ENCODE data around the gene PARVB. TPM values are rescaled to one million over a fixed set of nuclear protein-coding genes. Genes with fewer than 3 reads are reported as not detected.
A peak's percentile ranks its signal among the peaks of the same experiment; 100 is the strongest.

The PARVB gene
- total RNA-seq, 2 experiments from 2014 or later, result 42.7 to 45.9 TPM

DNA sequence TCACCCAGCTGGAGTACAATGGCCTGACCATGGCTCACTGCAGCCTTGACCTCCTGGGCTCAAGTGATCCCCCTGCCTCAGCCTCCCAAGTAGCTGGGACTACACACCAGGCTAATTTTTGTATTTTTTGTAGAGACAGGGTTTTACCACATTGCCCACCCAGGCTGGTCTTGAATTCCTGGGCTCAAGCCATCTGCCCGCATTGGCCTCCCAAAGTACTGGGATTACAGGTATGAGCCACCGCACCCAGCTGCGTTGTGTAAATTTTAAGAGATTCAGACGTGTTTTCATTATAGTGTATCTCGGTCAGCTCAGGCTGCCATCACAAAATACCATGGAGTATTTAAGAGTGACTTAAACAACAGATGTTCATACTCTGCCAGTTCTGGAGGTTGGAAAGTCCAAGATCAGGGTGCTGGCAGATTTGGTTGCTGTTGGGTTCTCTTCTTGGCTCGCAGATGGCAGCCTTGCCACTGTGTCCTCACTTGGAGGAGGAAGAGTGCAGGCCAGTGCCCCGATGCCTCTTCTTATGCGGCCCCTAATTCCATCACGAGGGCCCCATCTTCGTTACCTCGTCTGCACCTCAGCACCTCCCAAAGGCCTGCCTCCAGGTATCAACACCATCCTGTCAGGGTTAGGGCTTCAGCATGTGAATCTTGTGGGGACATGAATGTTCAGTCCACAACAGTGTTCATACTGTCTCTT lies 32.6 kb upstream of the PARVB start:
- no peak for DNase-seq
- no peaks in the 10 kb centered on the region for H3K9me3 Mint-ChIP-seq (ENCODE audit: low read depth)
- H3K27ac Mint-ChIP-seq, result no peak overlapping the region
- H3K36me3 Mint-ChIP-seq (ENCODE audit: low read depth), result peaks cover 46% of the 10 kb centered on the region
- H3K4me1 Mint-ChIP-seq, result peaks cover 23% of the 10 kb centered on the region
- H3K27me3 Mint-ChIP-seq, result no peaks in the 10 kb centered on the region
- no peak overlapping the region for H3K4me3 Mint-ChIP-seq
- intact Hi-C loops (cut with DNase I, micrococcal nuclease), result loop anchor here (5.0 to 10.0 kb wide), 3 partner anchors 96 to 576 kb away; partner anchors contain the start of gene PARVG (in 1 of the 2)
- POLR2A ChIA-PET, result no interaction called here
- CTCF ChIA-PET, result interaction anchor here (0.8 to 3.4 kb wide), 3 partner anchors 18 to 694 kb away, joined by 3 to 32 read pairs (median 4); no protein-coding TSS in a partner anchor
- ATAC-seq, result no peak

DNA sequence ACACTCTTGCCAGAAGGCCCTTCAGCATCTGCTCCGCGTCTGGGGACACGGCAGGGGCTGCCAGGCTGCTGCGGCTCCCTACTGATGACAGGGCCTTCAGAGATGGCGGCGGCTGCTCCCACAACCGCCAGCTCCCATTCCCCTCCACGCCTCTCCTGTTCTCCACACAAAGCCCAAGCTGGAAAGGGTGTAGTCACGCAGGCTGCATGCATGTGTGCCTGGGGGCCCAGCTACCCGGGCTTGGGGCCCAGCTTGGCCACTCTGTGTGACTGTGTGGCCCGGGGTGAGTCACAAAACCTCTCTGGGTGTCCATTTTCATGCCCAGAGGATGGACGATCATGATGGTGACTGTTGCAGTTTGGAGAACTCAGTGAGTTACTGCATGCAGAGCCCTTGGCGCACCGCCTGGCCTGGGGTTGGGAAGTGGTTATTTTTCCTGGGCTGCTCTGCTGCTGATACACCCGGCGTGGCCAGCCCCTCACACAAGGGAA lies 31.7 kb upstream of the PARVB start:
- DNase-seq (no peak), ATAC-seq (no peak)
- Mint-ChIP-seq H3K4me1 (peaks cover 28% of the 10 kb centered on the region), H3K36me3 (ENCODE audit: low read depth) (peaks cover 44% of the 10 kb centered on the region), H3K4me3 (no peak overlapping the region), H3K27me3 (no peaks in the 10 kb centered on the region), H3K9me3 (ENCODE audit: low read depth) (no peaks in the 10 kb centered on the region), H3K27ac (no peak overlapping the region)
- CTCF ChIA-PET, result interaction anchor here (1.4 to 4.6 kb wide), 5 partner anchors 17 to 634 kb away, joined by 4 to 56 read pairs (median 8); partner anchors contain the start of gene PARVB
- intact Hi-C loops (cut with DNase I, micrococcal nuclease), result loop anchor here (5.0 to 10.0 kb wide), 3 partner anchors 95 to 575 kb away; partner anchors contain the start of gene PARVG (in 1 of the 2)
- POLR2A ChIA-PET, result no interaction called here

- ChIA-PET POLR2A (interaction anchor here (0.6 to 0.8 kb wide), 2 partner anchors 34 to 93 kb away, joined by 3 read pairs; no protein-coding TSS in a partner anchor), CTCF (interaction anchor here (0.6 to 4.6 kb wide), 25 partner anchors 8 to 805 kb away, joined by 3 to 56 read pairs (median 3); partner anchors contain the start of gene PARVB)
- ATAC-seq, result peak; percentile 74
- no peak overlapping the region for H3K4me3 Mint-ChIP-seq
- intact Hi-C loops (cut with DNase I, micrococcal nuclease), result loop anchor here (1.0 to 10.0 kb wide), 7 partner anchors 92 to 633 kb away; partner anchors contain the start of gene PARVG (in 1 of the 2)
- H3K27ac Mint-ChIP-seq, result no peak overlapping the region
- peaks cover 45% of the 10 kb centered on the region for H3K36me3 Mint-ChIP-seq (ENCODE audit: low read depth)
- H3K4me1 Mint-ChIP-seq, result peaks cover 29% of the 10 kb centered on the region
- DNase-seq, result peak; percentile 74
- H3K27me3 Mint-ChIP-seq, result no peaks in the 10 kb centered on the region
- no peaks in the 10 kb centered on the region for H3K9me3 Mint-ChIP-seq (ENCODE audit: low read depth)
Measured at GRCh38 chr22:43993072-43993760, 30.9 kb upstream of the PARVB start.

- CTCF ChIA-PET, result interaction anchor here (0.7 to 4.6 kb wide), 17 partner anchors 8 to 632 kb away, joined by 3 to 56 read pairs (median 3); partner anchors contain the start of gene PARVB
- H3K27me3 Mint-ChIP-seq, result no peaks in the 10 kb centered on the region
Measured at GRCh38 chr22:43994006-43994405, 30.1 kb upstream of the PARVB start.

DNA sequence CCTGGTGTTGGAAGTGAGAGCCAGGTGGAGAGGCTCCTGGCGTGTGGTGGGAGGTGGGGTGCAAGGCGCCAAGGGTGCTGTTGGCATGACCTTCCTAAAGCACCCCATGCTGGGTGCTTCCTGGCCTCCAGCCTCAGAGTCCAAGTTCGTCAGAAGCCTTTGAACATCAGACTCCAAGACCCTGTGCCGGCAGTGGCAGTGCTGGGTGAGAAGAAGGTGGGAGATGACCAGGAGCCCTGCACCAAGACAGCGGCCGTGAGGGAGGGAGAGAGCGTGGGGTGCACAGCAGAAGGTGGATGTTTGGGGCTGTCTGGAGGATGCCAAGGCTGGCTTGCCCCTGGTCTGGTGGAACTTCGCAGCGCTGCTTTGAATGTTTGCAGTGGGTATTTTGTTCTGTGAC lies 29.7 kb upstream of the PARVB start:
- no peaks in the 10 kb centered on the region for H3K27me3 Mint-ChIP-seq
- H3K9me3 Mint-ChIP-seq (ENCODE audit: low read depth), result no peaks in the 10 kb centered on the region
- ATAC-seq (no peak), DNase-seq (no peak)
- H3K4me3 Mint-ChIP-seq, result peak overlapping the region; percentile 23
- peaks cover 29% of the 10 kb centered on the region for H3K4me1 Mint-ChIP-seq
- peak overlapping the region; percentile 31 for H3K27ac Mint-ChIP-seq
- H3K36me3 Mint-ChIP-seq (ENCODE audit: low read depth), result peaks cover 49% of the 10 kb centered on the region
- POLR2A ChIA-PET, result no interaction called here
- CTCF ChIA-PET, result interaction anchor here (0.5 to 4.6 kb wide), 8 partner anchors 7 to 632 kb away, joined by 3 to 56 read pairs (median 4); no protein-coding TSS in a partner anchor
- intact Hi-C loops (cut with DNase I, micrococcal nuclease), result loop anchor here (5.0 to 10.0 kb wide), 3 partner anchors 93 to 573 kb away; partner anchors contain the start of gene PARVG (in 1 of the 2)

More at GRCh38 chr22:43994006-43994405, 30.1 kb upstream of the PARVB start:
- H3K27ac Mint-ChIP-seq, result no peak overlapping the region
- no peaks in the 10 kb centered on the region for H3K9me3 Mint-ChIP-seq (ENCODE audit: low read depth)
- peaks cover 45% of the 10 kb centered on the region for H3K36me3 Mint-ChIP-seq (ENCODE audit: low read depth)
- intact Hi-C loops (cut with DNase I, micrococcal nuclease), result loop anchor here (5.0 to 10.0 kb wide), 3 partner anchors 93 to 573 kb away; partner anchors contain the start of gene PARVG (in 1 of the 2)
- no peak overlapping the region for H3K4me3 Mint-ChIP-seq
- ATAC-seq (no peak), DNase-seq (no peak)
- POLR2A ChIA-PET, result interaction anchor here (0.8 kb wide), 1 partner anchor 33 kb away, joined by 3 read pairs; no protein-coding TSS in a partner anchor
- H3K4me1 Mint-ChIP-seq, result peaks cover 29% of the 10 kb centered on the region

GRCh38 chr22:43995057-43995685 lies 28.9 kb upstream of the PARVB start:
- ATAC-seq (no peak), DNase-seq (no peak)
- Mint-ChIP-seq H3K9me3 (ENCODE audit: low read depth) (no peaks in the 10 kb centered on the region), H3K27me3 (no peaks in the 10 kb centered on the region), H3K4me3 (peak overlapping the region; percentile 83), H3K4me1 (peaks cover 29% of the 10 kb centered on the region), H3K36me3 (ENCODE audit: low read depth) (peaks cover 44% of the 10 kb centered on the region), H3K27ac (peak overlapping the region; percentile 14)
- intact Hi-C loops (cut with DNase I, micrococcal nuclease), result loop anchor here in 1 of 2 experiments (10.0 kb wide), 1 partner anchor 190 kb away; the partner anchor contains the start of gene PARVG
- POLR2A ChIA-PET, result no interaction called here
- CTCF ChIA-PET, result interaction anchor here (3.4 to 4.6 kb wide), 2 partner anchors 89 to 631 kb away, joined by 32 to 56 read pairs; no protein-coding TSS in a partner anchor

DNA sequence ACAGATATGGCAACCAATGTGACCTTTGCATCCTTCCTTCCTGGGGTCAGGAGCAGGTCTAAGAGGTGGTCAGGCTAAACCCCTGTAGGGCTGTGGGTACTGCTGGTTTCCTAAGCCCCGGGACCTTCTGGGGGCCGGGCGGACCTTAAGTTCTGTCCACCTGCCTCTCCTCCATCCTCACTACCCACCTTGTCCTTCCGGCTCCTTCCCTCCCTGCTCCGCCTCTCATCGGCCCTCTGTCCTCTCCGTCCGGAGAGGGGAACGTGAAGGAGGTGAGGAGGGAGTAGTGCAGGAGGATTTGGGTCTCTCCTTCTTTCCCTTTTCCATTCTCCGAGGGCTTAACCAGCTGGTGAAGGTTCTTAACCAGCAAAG lies 28.3 kb upstream of the PARVB start:
- Mint-ChIP-seq H3K27me3 (no peaks in the 10 kb centered on the region), H3K9me3 (ENCODE audit: low read depth) (no peaks in the 10 kb centered on the region), H3K4me3 (peak overlapping the region; percentile 83), H3K36me3 (ENCODE audit: low read depth) (peaks cover 40% of the 10 kb centered on the region), H3K4me1 (peaks cover 29% of the 10 kb centered on the region), H3K27ac (peak overlapping the region; percentile 89)
- ChIA-PET POLR2A (no interaction called here), CTCF (interaction anchor here (0.9 to 4.6 kb wide), 2 partner anchors 88 to 689 kb away, joined by 4 to 56 read pairs; no protein-coding TSS in a partner anchor)
- ATAC-seq (peak; percentile 17), DNase-seq (peak; percentile 10)
- intact Hi-C loops (cut with DNase I, micrococcal nuclease), result loop anchor here in 1 of 2 experiments (10.0 kb wide), 1 partner anchor 189 kb away; the partner anchor contains the start of gene PARVG

- Mint-ChIP-seq H3K4me1 (peaks cover 29% of the 10 kb centered on the region), H3K27me3 (no peaks in the 10 kb centered on the region), H3K36me3 (ENCODE audit: low read depth) (peaks cover 41% of the 10 kb centered on the region), H3K9me3 (ENCODE audit: low read depth) (no peaks in the 10 kb centered on the region), H3K27ac (peak overlapping the region; percentile 89), H3K4me3 (peak overlapping the region; percentile 83)
- ATAC-seq, result peak; percentile 96
- ChIA-PET CTCF (interaction anchor here (0.6 to 4.6 kb wide), 3 partner anchors 88 to 731 kb away, joined by 3 to 56 read pairs (median 4); no protein-coding TSS in a partner anchor), POLR2A (no interaction called here)
- intact Hi-C loops (cut with DNase I, micrococcal nuclease), result loop anchor here in 1 of 2 experiments (10.0 kb wide), 1 partner anchor 188 kb away; the partner anchor contains the start of gene PARVG
- DNase-seq, result peak; percentile 85
Measured at GRCh38 chr22:43996170-43996980, 27.7 kb upstream of the PARVB start.

DNA sequence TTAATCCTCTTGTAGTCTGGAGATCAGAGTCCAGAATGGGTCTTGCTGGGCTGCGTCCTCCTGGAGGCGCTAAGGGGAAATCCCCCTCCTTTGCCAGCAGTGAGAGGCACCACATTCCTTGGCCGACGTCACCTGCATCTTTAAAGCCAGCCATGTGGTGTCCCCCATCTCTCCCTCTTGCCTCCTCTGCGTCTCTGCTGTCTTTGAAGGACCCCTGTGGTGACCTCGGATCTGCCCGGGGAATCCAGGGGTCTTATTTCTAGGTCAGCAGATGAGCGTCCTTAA lies 27.2 kb upstream of the PARVB start:
- ChIA-PET POLR2A (no interaction called here), CTCF (no interaction called here)
- DNase-seq (no peak), ATAC-seq (no peak)
- Mint-ChIP-seq H3K27me3 (no peaks in the 10 kb centered on the region), H3K36me3 (ENCODE audit: low read depth) (peaks cover 39% of the 10 kb centered on the region), H3K4me1 (peaks cover 29% of the 10 kb centered on the region), H3K4me3 (peak overlapping the region; percentile 83), H3K9me3 (ENCODE audit: low read depth) (no peaks in the 10 kb centered on the region), H3K27ac (no peak overlapping the region)
- intact Hi-C loops (cut with DNase I, micrococcal nuclease), result loop anchor here in 1 of 2 experiments (10.0 kb wide), 1 partner anchor 188 kb away; the partner anchor contains the start of gene PARVG

DNA sequence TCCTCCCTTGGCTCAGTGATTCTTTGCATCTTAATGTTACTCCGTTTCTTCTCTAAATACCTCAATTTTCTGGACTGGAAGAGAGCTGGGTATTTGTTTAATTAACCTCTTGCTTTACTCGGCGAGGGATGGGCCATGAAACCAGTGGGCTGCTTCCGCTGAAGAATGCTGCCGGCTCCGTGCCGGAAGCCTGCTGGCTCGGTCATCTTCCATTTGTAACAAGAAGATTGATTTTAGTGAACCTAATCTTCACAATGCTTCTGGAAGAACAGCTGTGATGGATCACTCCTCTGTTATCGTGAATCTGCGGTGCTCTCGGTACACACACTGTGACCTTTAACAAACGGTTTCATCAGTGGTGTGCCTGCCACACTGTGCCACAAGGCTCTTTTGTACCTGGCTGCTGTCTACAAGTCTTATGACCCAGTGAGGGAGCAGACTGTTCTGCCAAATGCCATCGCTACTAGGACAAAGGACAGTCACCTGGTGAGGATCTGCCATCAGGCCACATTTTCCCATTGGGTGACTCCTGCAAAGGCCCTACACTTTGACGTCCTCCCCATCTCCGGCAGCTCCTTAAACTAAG lies 25.3 kb upstream of the PARVB start:
- H3K27ac Mint-ChIP-seq, result no peak overlapping the region
- H3K9me3 Mint-ChIP-seq (ENCODE audit: low read depth), result no peaks in the 10 kb centered on the region
- H3K36me3 Mint-ChIP-seq (ENCODE audit: low read depth), result peaks cover 30% of the 10 kb centered on the region
- no peak for ATAC-seq
- DNase-seq, result no peak
- CTCF ChIA-PET, result no interaction called here
- no peak overlapping the region for H3K4me3 Mint-ChIP-seq
- H3K27me3 Mint-ChIP-seq, result no peaks in the 10 kb centered on the region
- POLR2A ChIA-PET, result no interaction called here
- intact Hi-C loops (cut with DNase I, micrococcal nuclease), result loop anchor here in 1 of 2 experiments (10.0 kb wide), 1 partner anchor 186 kb away; the partner anchor contains the start of gene PARVG
- H3K4me1 Mint-ChIP-seq, result peaks cover 25% of the 10 kb centered on the region

Measured in activated CD4-positive, alpha-beta T cell treated with anti-CD3 and anti-CD28 coated beads for 36 hours (primary cell).